Measurements from ENCODE around the gene OXGR1.

Gene OXGR1

GRCh38 chr13:97027162-97027554 is 32.9 kb upstream of the OXGR1 start:
- TF ChIP-seq POLR2AphosphoS5 (IDR thresholded peaks at IDR 0.05; ENCODE audit: low read depth, low read length) (no peak), TAF1 (IDR thresholded peaks at IDR 0.05; ENCODE audit: borderline replicate concordance, insufficient read depth, low read length) (no peak), SIN3A (IDR thresholded peaks at IDR 0.05; ENCODE audit: borderline replicate concordance, insufficient read depth, low read length) (no peak), FOXP2 (optimal IDR thresholded peaks at IDR 0.05; ENCODE audit: borderline replicate concordance, extremely low read depth, extremely low read length, insufficient read depth) (no peak)
- TF ChIP-seq, protein P1, sequence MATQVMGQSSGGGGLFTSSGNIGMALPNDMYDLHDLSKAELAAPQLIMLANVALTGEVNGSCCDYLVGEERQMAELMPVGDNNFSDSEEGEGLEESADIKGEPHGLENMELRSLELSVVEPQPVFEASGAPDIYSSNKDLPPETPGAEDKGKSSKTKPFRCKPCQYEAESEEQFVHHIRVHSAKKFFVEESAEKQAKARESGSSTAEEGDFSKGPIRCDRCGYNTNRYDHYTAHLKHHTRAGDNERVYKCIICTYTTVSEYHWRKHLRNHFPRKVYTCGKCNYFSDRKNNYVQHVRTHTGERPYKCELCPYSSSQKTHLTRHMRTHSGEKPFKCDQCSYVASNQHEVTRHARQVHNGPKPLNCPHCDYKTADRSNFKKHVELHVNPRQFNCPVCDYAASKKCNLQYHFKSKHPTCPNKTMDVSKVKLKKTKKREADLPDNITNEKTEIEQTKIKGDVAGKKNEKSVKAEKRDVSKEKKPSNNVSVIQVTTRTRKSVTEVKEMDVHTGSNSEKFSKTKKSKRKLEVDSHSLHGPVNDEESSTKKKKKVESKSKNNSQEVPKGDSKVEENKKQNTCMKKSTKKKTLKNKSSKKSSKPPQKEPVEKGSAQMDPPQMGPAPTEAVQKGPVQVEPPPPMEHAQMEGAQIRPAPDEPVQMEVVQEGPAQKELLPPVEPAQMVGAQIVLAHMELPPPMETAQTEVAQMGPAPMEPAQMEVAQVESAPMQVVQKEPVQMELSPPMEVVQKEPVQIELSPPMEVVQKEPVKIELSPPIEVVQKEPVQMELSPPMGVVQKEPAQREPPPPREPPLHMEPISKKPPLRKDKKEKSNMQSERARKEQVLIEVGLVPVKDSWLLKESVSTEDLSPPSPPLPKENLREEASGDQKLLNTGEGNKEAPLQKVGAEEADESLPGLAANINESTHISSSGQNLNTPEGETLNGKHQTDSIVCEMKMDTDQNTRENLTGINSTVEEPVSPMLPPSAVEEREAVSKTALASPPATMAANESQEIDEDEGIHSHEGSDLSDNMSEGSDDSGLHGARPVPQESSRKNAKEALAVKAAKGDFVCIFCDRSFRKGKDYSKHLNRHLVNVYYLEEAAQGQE (IDR thresholded peaks at IDR 0.05; ENCODE audit: insufficient read depth in 1 of 2, low read depth in 2 of 2, low read length in 2 of 2), result no peak

DNA sequence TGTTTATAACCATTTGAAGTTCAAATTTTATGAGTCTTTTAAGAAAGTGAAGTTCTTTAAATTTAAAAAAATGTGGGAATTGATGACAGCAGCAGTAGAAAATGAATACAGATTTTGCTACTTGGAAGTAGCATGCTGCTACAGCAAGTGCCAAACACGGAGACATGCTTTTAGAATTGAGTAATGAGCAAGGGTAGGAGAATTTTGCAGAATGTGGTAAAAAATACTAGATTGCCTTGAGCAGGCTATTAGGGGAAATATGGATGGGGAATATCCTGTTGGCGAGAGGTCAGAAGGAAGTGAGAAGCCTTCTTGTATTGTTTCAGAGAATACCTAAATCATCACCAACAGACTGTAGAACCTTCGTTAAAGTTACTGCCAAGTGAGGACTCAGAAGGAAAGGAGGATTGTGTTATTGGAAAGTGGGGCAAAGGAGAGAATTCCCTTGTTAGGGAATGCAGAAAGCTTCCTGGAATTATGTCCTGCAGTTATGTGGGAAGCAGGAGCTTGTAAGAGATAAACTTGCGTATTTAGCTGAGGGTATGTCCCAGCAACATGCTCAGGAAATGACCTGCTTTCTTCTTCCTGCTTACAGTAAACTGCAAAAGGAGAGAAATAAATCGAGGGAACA is 32.4 kb upstream of the OXGR1 start:
- TF ChIP-seq POLR2AphosphoS5 (IDR thresholded peaks at IDR 0.05; ENCODE audit: low read depth, low read length), result no peak
- no peak for TF ChIP-seq SIN3A (IDR thresholded peaks at IDR 0.05; ENCODE audit: borderline replicate concordance, insufficient read depth, low read length)
- TF ChIP-seq, protein P1 (IDR thresholded peaks at IDR 0.05; ENCODE audit: insufficient read depth in 1 of 2, low read depth in 2 of 2, low read length in 2 of 2), result no peak
- no peak for TF ChIP-seq FOXP2 (optimal IDR thresholded peaks at IDR 0.05; ENCODE audit: borderline replicate concordance, extremely low read depth, extremely low read length, insufficient read depth)
- no peak for TF ChIP-seq TAF1 (IDR thresholded peaks at IDR 0.05; ENCODE audit: borderline replicate concordance, insufficient read depth, low read length)

- TF ChIP-seq, protein P1 (IDR thresholded peaks at IDR 0.05; ENCODE audit: insufficient read depth in 1 of 2, low read depth in 2 of 2, low read length in 2 of 2), result no peak
- no peak for TF ChIP-seq POLR2AphosphoS5 (IDR thresholded peaks at IDR 0.05; ENCODE audit: low read depth, low read length)
- no peak for TF ChIP-seq SIN3A (IDR thresholded peaks at IDR 0.05; ENCODE audit: borderline replicate concordance, insufficient read depth, low read length)
- no peak for TF ChIP-seq FOXP2 (optimal IDR thresholded peaks at IDR 0.05; ENCODE audit: borderline replicate concordance, extremely low read depth, extremely low read length, insufficient read depth)
- no peak for TF ChIP-seq TAF1 (IDR thresholded peaks at IDR 0.05; ENCODE audit: borderline replicate concordance, insufficient read depth, low read length)
These were observed 28.8 kb upstream of the OXGR1 start for GRCh38 chr13:97023117-97023516.

- TF ChIP-seq, protein P1 (IDR thresholded peaks at IDR 0.05; ENCODE audit: insufficient read depth in 1 of 2, low read depth in 2 of 2, low read length in 2 of 2), result no peak
- no peak for TF ChIP-seq FOXP2 (optimal IDR thresholded peaks at IDR 0.05; ENCODE audit: borderline replicate concordance, extremely low read depth, extremely low read length, insufficient read depth)
- TF ChIP-seq POLR2AphosphoS5 (IDR thresholded peaks at IDR 0.05; ENCODE audit: low read depth, low read length), result no peak
- no peak for TF ChIP-seq SIN3A (IDR thresholded peaks at IDR 0.05; ENCODE audit: borderline replicate concordance, insufficient read depth, low read length)
These were observed 27.0 kb upstream of the OXGR1 start for GRCh38 chr13:97021241-97021640.

Measured in PFSK-1 (cell line).